ENCODE measurements around the gene ZNF655. TPM values are rescaled to one million over a fixed set of nuclear protein-coding genes. Genes with fewer than 3 reads are reported as not detected.

The ZNF655 gene
- total and polyA plus RNA-seq, 2 experiments from 2014 or later, result 36.5 to 70.0 TPM

DNA sequence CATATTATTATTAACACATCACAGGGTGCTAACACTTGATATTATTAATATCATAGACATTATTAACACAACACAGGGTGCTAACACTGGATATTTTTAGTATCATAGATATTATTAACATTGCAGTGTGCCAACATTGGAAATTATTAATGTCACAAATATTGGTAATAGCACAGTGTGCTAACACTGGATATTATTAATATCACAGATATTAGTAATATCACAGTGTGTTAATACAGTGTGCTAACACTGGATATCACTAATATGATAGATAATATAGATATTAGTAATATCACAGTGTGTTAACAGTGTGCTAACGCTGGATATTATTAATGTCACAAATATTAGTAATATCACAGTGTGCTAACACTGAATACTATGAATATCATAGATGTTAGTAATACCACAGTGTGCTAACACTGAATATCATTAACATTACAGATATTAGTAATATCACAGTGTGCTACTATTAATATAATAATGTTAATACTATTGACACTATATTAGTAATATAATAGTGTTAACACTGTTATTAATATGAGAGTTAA, 38.0 kb downstream of the ZNF655 start:
- H3K4me1 ChIP-seq (ENCODE audit: insufficient read depth), result no peaks in the 10 kb centered on the region
- no peak overlapping the region for H3K9ac ChIP-seq
- WGBS, 2 experiments (ENCODE audit: low coverage in 1 of 2, low lambda C conversion rate in 2 of 2, missing lambda C conversion rate in 2 of 2), result 95 to 98% methylated on average over 1 of the region's 1 CpG
- H3K36me3 ChIP-seq (ENCODE audit: low read depth), result no peaks in the 10 kb centered on the region
- no peak overlapping the region for H2AFZ ChIP-seq
- no peak overlapping the region for H3K4me2 ChIP-seq (ENCODE audit: unreplicated experiment)
- H3K9me3 ChIP-seq (ENCODE audit: low read depth), result no peaks in the 10 kb centered on the region
- in situ Hi-C loops (cut with MboI), result no loop called here
- no peaks in the 10 kb centered on the region for H4K20me1 ChIP-seq (ENCODE audit: insufficient read depth)
- no peaks in the 10 kb centered on the region for H3K27me3 ChIP-seq (replicated peaks; ENCODE audit: insufficient read depth)
- no peaks in the 10 kb centered on the region for H3F3A ChIP-seq (ENCODE audit: insufficient read depth)
- H3K27ac ChIP-seq, result no peak overlapping the region
- no peaks in the 10 kb centered on the region for H3K9me2 ChIP-seq (ENCODE audit: insufficient read depth)
- no peak for TF ChIP-seq EZH2 (IDR thresholded peaks at IDR 0.05; ENCODE audit: insufficient read depth, poor library complexity, severe bottlenecking)
- no peak for TF ChIP-seq EZH2phosphoT487 (IDR thresholded peaks at IDR 0.05; ENCODE audit: insufficient read depth, low read depth)
- no peak for DNase-seq
- H3K79me2 ChIP-seq (ENCODE audit: insufficient read depth), result no peaks in the 10 kb centered on the region
- H3K4me3 ChIP-seq, result no peak overlapping the region

DNA sequence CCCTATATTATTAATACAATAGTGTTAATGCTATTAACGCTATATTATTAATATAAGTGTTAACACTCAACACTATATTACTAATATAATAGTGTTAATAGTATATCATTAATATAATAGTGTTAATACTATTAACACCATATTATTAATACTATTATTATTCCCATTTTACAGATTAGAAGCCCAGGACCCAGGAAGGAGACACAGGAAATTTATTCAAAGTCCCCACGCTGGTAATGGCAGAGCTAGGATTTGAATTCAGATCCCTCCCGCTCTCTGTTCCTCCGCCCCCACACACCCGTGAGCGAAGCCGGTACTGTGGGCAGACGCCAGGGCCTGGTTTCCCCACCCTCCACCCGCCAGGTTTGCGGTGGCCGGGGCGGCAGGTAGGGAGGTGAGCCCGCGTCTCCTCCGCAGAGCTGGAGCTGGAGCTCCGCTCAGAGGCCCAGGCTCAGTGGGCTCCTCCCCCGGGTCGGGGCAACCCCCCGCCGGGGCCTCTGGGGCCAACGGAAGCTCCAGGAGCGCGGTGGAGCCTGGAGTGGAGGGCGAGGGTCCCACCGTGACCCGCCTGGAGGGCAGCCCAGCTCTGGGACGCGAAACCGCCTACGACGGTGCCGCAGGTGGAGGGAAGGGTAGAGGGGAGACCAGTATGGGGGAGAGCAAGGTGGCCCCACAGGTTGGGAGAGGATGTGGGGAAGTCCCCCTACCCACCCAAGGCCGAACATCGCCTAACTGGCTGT, 39.5 kb downstream of the ZNF655 start, which contains the start of gene TMEM225B:
Gene TMEM225B, plus strand, starts transcription at position 506 of the 740 bp plus-strand sequence. CDS start 6,122 bp downstream, outside the sequence.
- no peak within 1 kb of the TSS for H3K9ac ChIP-seq

DNA sequence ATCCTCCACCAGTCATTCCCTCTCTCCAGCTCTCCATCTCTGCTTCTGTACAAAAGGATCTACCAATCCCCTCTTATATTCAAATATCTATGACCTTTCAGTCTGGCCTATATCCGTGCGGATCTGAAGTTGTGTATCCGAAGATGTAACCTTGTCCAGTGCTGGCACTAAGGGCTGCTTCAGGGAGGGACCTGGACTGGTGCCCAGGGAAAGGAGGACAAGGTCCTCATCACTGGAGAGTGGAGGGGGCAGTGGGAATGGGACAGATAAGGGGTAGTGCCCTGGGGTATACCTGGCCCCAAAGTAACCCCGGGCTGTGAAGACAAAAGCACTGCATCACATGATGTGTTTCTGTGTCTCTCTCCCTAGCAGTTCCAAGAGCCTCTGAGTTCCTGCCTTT, 41.4 kb downstream of the ZNF655 start:
- Histone ChIP-seq H3K79me2 (ENCODE audit: insufficient read depth) (no peaks in the 10 kb centered on the region), H3K27ac (no peak overlapping the region), H3K27me3 (replicated peaks; ENCODE audit: insufficient read depth) (no peaks in the 10 kb centered on the region), H2AFZ (no peak overlapping the region), H3K4me3 (no peak overlapping the region), H3K4me2 (ENCODE audit: unreplicated experiment) (no peak overlapping the region), H3K9me3 (ENCODE audit: low read depth) (no peaks in the 10 kb centered on the region), H3K36me3 (ENCODE audit: low read depth) (no peaks in the 10 kb centered on the region), H3K4me1 (ENCODE audit: insufficient read depth) (no peaks in the 10 kb centered on the region), H3F3A (ENCODE audit: insufficient read depth) (no peaks in the 10 kb centered on the region), H4K20me1 (ENCODE audit: insufficient read depth) (no peaks in the 10 kb centered on the region), H3K9me2 (ENCODE audit: insufficient read depth) (no peaks in the 10 kb centered on the region), H3K9ac (no peak overlapping the region)
- no peak for DNase-seq
- 74 to 82% methylated on average over 4 of the region's 4 CpGs for WGBS, 2 experiments (ENCODE audit: low coverage in 1 of 2, low lambda C conversion rate in 2 of 2, missing lambda C conversion rate in 2 of 2)
- in situ Hi-C loops (cut with MboI), result no loop called here
- TF ChIP-seq EZH2phosphoT487 (IDR thresholded peaks at IDR 0.05; ENCODE audit: insufficient read depth, low read depth) (no peak), EZH2 (IDR thresholded peaks at IDR 0.05; ENCODE audit: insufficient read depth, poor library complexity, severe bottlenecking) (no peak)

More for the DNA sequence above, 39.5 kb downstream of the ZNF655 start, which contains the start of gene TMEM225B:
- no peaks in the 10 kb centered on the region for H3K36me3 ChIP-seq (ENCODE audit: low read depth)
- no peak within 1 kb of the TSS for H3K27ac ChIP-seq
- no peak within 1 kb of the TSS for H3K4me3 ChIP-seq
- DNase-seq, result no peak
- H3K9me3 ChIP-seq (ENCODE audit: low read depth), result no peaks in the 10 kb centered on the region
- no peaks in the 10 kb centered on the region for H3F3A ChIP-seq (ENCODE audit: insufficient read depth)
- TF ChIP-seq EZH2phosphoT487 (IDR thresholded peaks at IDR 0.05; ENCODE audit: insufficient read depth, low read depth) (no peak), EZH2 (IDR thresholded peaks at IDR 0.05; ENCODE audit: insufficient read depth, poor library complexity, severe bottlenecking) (no peak)
- no peaks in the 10 kb centered on the region for H3K9me2 ChIP-seq (ENCODE audit: insufficient read depth)
- 50 to 54% methylated on average over 26 to 34 of the region's 34 CpGs for WGBS, 2 experiments (ENCODE audit: low coverage in 1 of 2, low lambda C conversion rate in 2 of 2, missing lambda C conversion rate in 2 of 2)
- no peaks in the 10 kb centered on the region for H3K27me3 ChIP-seq (replicated peaks; ENCODE audit: insufficient read depth)
- H3K4me2 ChIP-seq (ENCODE audit: unreplicated experiment), result no peak within 1 kb of the TSS
- H3K79me2 ChIP-seq (ENCODE audit: insufficient read depth), result no peaks in the 10 kb centered on the region
- in situ Hi-C loops (cut with MboI), result no loop called here
- H2AFZ ChIP-seq, result no peak within 1 kb of the TSS
- H3K4me1 ChIP-seq (ENCODE audit: insufficient read depth), result no peaks in the 10 kb centered on the region
- no peaks in the 10 kb centered on the region for H4K20me1 ChIP-seq (ENCODE audit: insufficient read depth)

DNA sequence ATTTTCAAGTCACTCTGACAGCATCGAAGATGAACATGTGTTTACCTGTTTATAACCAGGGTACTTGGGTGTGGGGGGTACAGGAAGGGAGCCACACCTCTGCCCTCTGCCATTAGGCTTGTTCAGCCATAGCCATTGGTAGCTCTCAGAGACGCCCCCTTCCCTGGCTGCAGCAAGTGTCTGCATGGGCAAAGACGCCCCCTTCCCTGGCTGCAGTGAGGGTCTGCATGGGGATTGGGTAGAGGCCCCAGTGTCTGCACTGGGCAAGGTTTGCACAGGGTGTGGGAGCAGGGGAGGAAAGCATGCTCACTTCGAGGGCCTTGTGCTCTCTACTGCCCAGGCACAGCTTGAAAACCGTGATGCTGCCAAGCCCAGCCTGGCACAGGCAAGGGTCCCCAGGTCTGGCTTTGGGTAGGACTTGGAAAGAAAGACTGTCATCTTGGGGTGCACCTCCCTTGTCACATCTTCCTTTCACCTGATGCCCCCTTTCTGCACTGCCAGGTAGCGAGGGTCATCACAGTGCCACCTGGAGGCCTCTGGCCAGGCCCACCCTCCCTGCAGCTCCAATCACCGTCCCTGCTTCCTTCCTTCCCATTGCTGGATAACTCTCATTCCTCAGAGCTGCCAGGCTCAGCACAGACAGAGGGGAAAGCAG, 43.3 kb downstream of the ZNF655 start:
- Histone ChIP-seq H3K9me3 (ENCODE audit: low read depth) (no peaks in the 10 kb centered on the region), H3K36me3 (ENCODE audit: low read depth) (no peaks in the 10 kb centered on the region), H3K9me2 (ENCODE audit: insufficient read depth) (no peaks in the 10 kb centered on the region), H3K79me2 (ENCODE audit: insufficient read depth) (no peaks in the 10 kb centered on the region), H4K20me1 (ENCODE audit: insufficient read depth) (no peaks in the 10 kb centered on the region), H3K4me1 (ENCODE audit: insufficient read depth) (no peaks in the 10 kb centered on the region), H3K4me2 (ENCODE audit: unreplicated experiment) (no peak overlapping the region), H3K27ac (no peak overlapping the region), H2AFZ (no peak overlapping the region), H3K4me3 (no peak overlapping the region), H3F3A (ENCODE audit: insufficient read depth) (no peaks in the 10 kb centered on the region), H3K27me3 (replicated peaks; ENCODE audit: insufficient read depth) (no peaks in the 10 kb centered on the region), H3K9ac (no peak overlapping the region)
- 53 to 71% methylated on average over 7 of the region's 7 CpGs for WGBS, 2 experiments (ENCODE audit: low coverage in 1 of 2, low lambda C conversion rate in 2 of 2, missing lambda C conversion rate in 2 of 2)
- in situ Hi-C loops (cut with MboI), result no loop called here
- no peak for DNase-seq
- TF ChIP-seq EZH2 (IDR thresholded peaks at IDR 0.05; ENCODE audit: insufficient read depth, poor library complexity, severe bottlenecking), result no peak
- TF ChIP-seq EZH2phosphoT487 (IDR thresholded peaks at IDR 0.05; ENCODE audit: insufficient read depth, low read depth), result no peak

Data from GM23248 (cell line).